ENCODE results near the gene SH3D21. TPM values are rescaled to one million over a fixed set of nuclear protein-coding genes. Genes with fewer than 3 reads are reported as not detected.
A peak's percentile ranks its signal among the peaks of the same experiment; 100 is the strongest.

SH3D21 gene
- total RNA-seq, 4 donors from 2014 or later = 0.10 to 1.4 (median 0.46) TPM

DNA sequence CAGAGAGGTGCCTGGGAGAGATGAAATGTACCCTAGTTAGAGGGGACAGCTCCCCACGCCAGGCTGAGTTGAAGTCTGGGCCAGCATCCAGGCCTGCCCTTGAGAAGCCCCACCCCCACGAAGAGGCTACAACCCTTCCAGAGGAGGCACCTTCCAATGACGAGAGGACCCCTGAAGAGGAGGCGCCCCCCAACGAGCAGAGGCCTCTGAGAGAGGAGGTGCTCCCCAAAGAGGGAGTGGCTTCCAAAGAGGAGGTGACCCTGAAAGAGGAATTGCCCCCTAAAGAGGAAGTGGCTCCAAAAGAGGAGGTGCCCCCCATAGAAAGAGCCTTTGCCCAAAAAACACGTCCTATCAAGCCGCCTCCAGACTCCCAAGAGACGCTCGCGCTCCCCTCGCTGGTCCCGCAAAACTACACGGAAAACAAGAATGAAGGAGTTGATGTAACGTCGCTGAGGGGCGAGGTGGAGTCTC, 14.2 kb downstream of the SH3D21 start:
- no peaks in the 10 kb centered on the region for H3K9me3 ChIP-seq
- H3K4me1 ChIP-seq = peaks cover 0 to 12% of the 10 kb centered on the region in 2 donors
- in situ Hi-C loops (cut with MboI; ENCODE audit: low sequenced_read_pairs in 4 of 4) (loop anchor here in 1 of 4 donors (25.0 kb wide), 1 partner anchor 92 kb away; no protein-coding TSS in a partner anchor), intact Hi-C loops (cut with DNase I; ENCODE audit: low total_unique reads) (no loop called here)
- ATAC-seq = no peak
- no peaks in the 10 kb centered on the region for H3K36me3 ChIP-seq
- no peak for DNase-seq
- H3K27me3 ChIP-seq = peaks cover 0 to 21% (median 0%) of the 10 kb centered on the region in 3 donors
- H3K27ac ChIP-seq = peak overlapping the region in 3 of 4 donors; percentile 74 to 80 (median 79)
- TF ChIP-seq POLR2A (IDR thresholded peaks at IDR 0.05) = no peak
- TF ChIP-seq, protein P1, sequence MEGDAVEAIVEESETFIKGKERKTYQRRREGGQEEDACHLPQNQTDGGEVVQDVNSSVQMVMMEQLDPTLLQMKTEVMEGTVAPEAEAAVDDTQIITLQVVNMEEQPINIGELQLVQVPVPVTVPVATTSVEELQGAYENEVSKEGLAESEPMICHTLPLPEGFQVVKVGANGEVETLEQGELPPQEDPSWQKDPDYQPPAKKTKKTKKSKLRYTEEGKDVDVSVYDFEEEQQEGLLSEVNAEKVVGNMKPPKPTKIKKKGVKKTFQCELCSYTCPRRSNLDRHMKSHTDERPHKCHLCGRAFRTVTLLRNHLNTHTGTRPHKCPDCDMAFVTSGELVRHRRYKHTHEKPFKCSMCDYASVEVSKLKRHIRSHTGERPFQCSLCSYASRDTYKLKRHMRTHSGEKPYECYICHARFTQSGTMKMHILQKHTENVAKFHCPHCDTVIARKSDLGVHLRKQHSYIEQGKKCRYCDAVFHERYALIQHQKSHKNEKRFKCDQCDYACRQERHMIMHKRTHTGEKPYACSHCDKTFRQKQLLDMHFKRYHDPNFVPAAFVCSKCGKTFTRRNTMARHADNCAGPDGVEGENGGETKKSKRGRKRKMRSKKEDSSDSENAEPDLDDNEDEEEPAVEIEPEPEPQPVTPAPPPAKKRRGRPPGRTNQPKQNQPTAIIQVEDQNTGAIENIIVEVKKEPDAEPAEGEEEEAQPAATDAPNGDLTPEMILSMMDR (IDR thresholded peaks at IDR 0.05 in 4 of 5, conservative IDR thresholded peaks at IDR 0.05 in 1 of 5) = no peak
- peak overlapping the region; percentile 39 to 65 (median 52) for H3K4me3 ChIP-seq

DNA sequence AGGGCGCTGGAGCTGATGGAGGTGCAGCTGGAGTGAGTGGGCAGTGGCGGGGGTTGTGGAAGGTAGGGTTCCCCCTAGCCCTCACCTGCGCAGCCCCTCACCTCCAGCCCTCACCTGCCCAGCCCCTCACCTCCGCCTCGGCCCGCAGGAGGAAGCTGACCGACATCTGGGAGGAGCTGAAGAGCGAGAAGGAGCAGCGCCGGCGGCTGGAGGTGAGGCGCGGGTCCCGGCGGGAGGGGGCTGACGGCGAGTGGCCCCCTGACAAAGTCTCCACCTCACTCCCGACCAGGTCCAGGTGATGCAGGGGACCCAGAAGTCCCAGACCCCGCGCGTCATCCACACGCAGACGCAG, 14.6 kb downstream of the SH3D21 start:
- TF ChIP-seq, protein P1 (IDR thresholded peaks at IDR 0.05 in 4 of 5, conservative IDR thresholded peaks at IDR 0.05 in 1 of 5) = no peak
- no peak for TF ChIP-seq POLR2A (IDR thresholded peaks at IDR 0.05)
- intact Hi-C loops (cut with DNase I; ENCODE audit: low total_unique reads) (no loop called here), in situ Hi-C loops (cut with MboI; ENCODE audit: low sequenced_read_pairs in 4 of 4) (loop anchor here in 1 of 4 donors (25.0 kb wide), 1 partner anchor 92 kb away; no protein-coding TSS in a partner anchor)
- Histone ChIP-seq H3K27ac (peak overlapping the region in 3 of 4 donors; percentile 74 to 80 (median 79)), H3K9me3 (no peaks in the 10 kb centered on the region), H3K4me3 (peak overlapping the region; percentile 39 to 65 (median 52)), H3K27me3 (peaks cover 0 to 21% (median 0%) of the 10 kb centered on the region in 3 donors), H3K36me3 (no peaks in the 10 kb centered on the region), H3K4me1 (peaks cover 0 to 12% of the 10 kb centered on the region in 2 donors)
- ATAC-seq = no peak
- no peak for DNase-seq

DNA sequence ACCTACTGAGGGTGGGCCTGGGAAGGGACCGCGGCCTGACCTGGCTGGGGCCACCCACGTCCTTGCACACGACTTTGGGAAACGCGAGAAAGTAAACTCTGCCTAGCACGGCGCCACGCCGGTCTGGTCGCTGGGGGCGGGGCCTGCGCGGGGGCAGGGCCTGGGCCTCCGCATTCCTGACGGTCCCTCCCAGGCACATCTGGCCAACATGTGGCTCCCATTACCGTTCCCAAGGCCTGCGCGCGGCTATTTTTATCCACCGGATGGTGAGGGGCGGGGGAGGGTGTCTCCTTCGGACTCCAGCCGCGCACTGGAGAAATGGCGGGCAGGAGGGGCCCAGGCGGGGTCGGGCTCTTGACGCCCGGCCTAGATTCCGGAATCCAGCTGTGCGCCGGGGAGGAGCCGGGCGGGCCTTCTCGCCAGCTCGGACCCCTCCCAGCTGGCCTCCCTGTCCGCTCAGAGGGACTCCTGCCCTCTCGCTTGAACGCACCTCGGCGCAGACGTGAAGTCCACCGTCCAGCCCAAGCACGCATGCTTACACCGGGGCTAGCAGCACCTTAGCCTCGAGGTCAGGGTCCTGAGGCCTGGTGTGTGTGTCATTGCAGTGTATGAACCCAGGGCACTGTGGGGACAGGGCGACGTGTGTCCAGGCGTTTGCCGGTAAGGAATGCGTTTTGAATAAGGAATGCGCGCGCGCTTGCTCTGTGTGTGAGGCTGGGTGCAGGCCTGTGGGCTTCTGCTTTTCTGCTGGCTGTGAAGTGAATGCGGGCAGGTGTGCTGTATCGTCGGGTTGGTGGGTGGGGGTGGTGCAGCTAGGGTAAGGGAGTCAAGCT, 15.2 kb downstream of the SH3D21 start:
- Histone ChIP-seq H3K4me3 (peak overlapping the region; percentile 39 to 65 (median 52)), H3K36me3 (no peaks in the 10 kb centered on the region), H3K4me1 (peaks cover 0 to 12% of the 10 kb centered on the region in 2 donors), H3K27me3 (peaks cover 0 to 21% (median 0%) of the 10 kb centered on the region in 3 donors), H3K9me3 (no peaks in the 10 kb centered on the region), H3K27ac (peak overlapping the region; percentile 74 to 81 (median 80))
- intact Hi-C loops (cut with DNase I; ENCODE audit: low total_unique reads) = no loop called here
- ATAC-seq (peak; percentile 27 to 34), DNase-seq (peak; percentile 57 to 60)
- in situ Hi-C loops (cut with MboI; ENCODE audit: low sequenced_read_pairs in 4 of 4) = loop anchor here in 1 of 4 donors (25.0 kb wide), 1 partner anchor 91 kb away; no protein-coding TSS in a partner anchor
- TF ChIP-seq, protein P1 (IDR thresholded peaks at IDR 0.05 in 4 of 5, conservative IDR thresholded peaks at IDR 0.05 in 1 of 5) = no peak
- TF ChIP-seq POLR2A (IDR thresholded peaks at IDR 0.05) = peak in 1 of 2 donors; percentile 18

DNA sequence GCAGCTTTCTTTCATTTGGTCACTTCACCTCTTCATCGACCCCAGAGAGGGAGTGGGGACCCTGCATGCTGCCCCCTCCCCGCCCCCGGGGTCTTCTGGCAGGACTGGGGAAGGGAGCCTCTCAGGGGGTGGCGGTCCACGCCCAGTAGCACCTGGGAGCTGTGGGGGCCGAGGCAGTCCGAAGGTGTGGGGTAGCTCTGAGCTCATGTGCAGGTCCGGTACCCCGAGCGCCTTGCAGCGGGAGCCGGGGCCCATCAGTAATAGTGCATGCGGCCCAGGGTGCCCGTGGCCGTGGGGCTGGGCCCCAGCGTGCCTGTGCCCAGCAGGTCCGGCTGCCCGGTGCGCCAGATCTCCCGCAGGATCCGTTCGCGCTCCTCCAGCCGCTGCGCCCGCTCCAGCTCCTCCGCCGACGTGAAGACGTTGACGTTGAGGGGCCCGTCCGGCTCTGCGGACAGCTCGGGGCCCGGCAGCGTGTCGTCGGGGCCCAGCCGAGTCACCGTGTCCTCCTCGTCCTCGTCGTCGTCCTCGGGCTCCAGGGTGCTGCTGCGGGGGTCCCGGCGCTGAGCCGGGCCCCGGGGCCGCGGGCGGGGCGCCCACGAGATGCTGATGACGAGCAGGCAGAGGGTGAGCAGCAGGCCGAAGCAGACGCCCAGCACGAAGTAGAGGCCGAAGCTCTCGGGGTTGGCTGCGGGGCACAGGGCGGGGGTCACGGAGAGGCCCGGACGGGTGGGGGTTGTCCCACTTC, 16.0 kb downstream of the SH3D21 start:
- ATAC-seq = no peak
- no peak for DNase-seq
- TF ChIP-seq POLR2A (IDR thresholded peaks at IDR 0.05) = no peak
- TF ChIP-seq, protein P1 (IDR thresholded peaks at IDR 0.05 in 4 of 5, conservative IDR thresholded peaks at IDR 0.05 in 1 of 5) = no peak
- in situ Hi-C loops (cut with MboI; ENCODE audit: low sequenced_read_pairs in 4 of 4) (loop anchor here in 1 of 4 donors (25.0 kb wide), 1 partner anchor 90 kb away; no protein-coding TSS in a partner anchor), intact Hi-C loops (cut with DNase I; ENCODE audit: low total_unique reads) (no loop called here)
- H3K27ac ChIP-seq = peak overlapping the region; percentile 74 to 81 (median 80)
- H3K27me3 ChIP-seq = peaks cover 0 to 21% (median 0%) of the 10 kb centered on the region in 3 donors
- H3K9me3 ChIP-seq = no peaks in the 10 kb centered on the region
- peaks cover 0 to 12% of the 10 kb centered on the region in 2 donors for H3K4me1 ChIP-seq
- no peaks in the 10 kb centered on the region for H3K36me3 ChIP-seq
- peak overlapping the region; percentile 64 to 69 (median 67) for H3K4me3 ChIP-seq
